IPS-11a (cell line): Measurements from ENCODE around the gene AKAP10.
"Not testable (repeated sequence)": the region's sequence is repeated elsewhere in the genome, so short reads cannot be mapped to it uniquely, and the experiment has no call there.

Source experiments
- H3K4me3 ChIP-seq: one replicate; pipeline ENCODE4 v1.5.1; 2013; ENCODE audit warnings: low read depth, low read length, control low read depth

AKAP10 gene

GRCh38 chr17:19873346-19873745, 104.3 kb downstream of the AKAP10 start:
- H3K4me3 ChIP-seq, result no peak overlapping the region

GRCh38 chr17:19868079-19868395, 109.6 kb downstream of the AKAP10 start:
- H3K4me3 ChIP-seq, result peak overlapping the region; percentile 29

GRCh38 chr17:19867329-19868078, 110.1 kb downstream of the AKAP10 start, which contains the start of gene ULK2:
ULK2 (minus strand) TSS chr17:19867936; CDS start chr17:19867417, 519 bp downstream.
- H3K4me3 ChIP-seq, result peak within 1 kb of the TSS; percentile 62

GRCh38 chr17:19867079-19867328, 110.6 kb downstream of the AKAP10 start:
- peak overlapping the region; percentile 62 for H3K4me3 ChIP-seq

GRCh38 chr17:19865021-19865420, 112.6 kb downstream of the AKAP10 start:
- no peak overlapping the region for H3K4me3 ChIP-seq

GRCh38 chr17:19860647-19861177, 116.9 kb downstream of the AKAP10 start:
- H3K4me3 ChIP-seq, result not testable (repeated sequence)

GRCh38 chr17:19857640-19858039, 120.0 kb downstream of the AKAP10 start:
- H3K4me3 ChIP-seq, result no peak overlapping the region
